WI38 (cell line): ENCODE measurements around the gene INPP4B.

Experiments
- H3K4me3 ChIP-seq: 2 replicates; pipeline ENCODE4 v1.5.1; 2011; ENCODE audit warnings: low read depth, mild to moderate bottlenecking, control low read depth, low read length
- TF ChIP-seq, protein P1 (sequence below): IDR thresholded peaks from 2 replicates; pipeline ENCODE4 v1.5.1; 2012; ENCODE audit warnings: low read depth, mild to moderate bottlenecking, control low read depth, low read length

Gene INPP4B

DNA sequence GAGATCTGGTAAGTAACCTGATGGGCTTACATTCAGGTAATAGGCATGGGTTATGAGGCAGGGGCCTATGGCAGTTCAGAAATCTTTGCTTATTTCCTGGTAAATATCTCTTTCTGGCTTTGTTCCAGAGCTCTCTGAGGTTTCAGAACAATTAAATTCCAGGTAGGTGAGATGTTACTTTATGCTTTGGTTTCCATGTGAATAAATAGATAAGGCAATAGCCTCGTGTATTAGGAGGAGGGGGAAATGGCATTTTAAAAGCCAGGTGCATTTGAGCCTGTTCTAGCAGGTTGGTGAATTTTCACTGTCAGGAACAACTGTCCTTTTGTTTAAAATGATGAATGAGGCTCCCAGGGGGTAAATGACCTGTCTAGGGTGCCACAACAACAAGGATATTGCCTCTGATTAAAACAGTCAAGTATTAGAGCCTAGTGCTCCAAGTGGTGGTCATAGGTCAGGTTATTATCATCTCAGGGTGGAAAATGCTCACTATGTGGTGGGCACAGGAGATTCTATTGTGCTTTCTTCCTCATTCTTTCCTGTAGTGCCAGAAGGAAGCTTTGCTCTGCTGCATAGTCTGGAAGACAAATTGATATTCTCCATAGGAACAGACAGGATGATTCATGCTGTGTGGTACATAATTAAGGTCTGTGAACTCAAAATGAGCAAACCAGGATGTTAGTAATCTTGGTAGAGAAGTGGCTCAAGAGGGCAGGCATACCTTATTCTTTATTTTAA, 296.2 kb downstream of the INPP4B start:
- no peak overlapping the region for H3K4me3 ChIP-seq

GRCh38 chr4:142549248-142549647, 296.9 kb downstream of the INPP4B start:
- TF ChIP-seq, protein P1, sequence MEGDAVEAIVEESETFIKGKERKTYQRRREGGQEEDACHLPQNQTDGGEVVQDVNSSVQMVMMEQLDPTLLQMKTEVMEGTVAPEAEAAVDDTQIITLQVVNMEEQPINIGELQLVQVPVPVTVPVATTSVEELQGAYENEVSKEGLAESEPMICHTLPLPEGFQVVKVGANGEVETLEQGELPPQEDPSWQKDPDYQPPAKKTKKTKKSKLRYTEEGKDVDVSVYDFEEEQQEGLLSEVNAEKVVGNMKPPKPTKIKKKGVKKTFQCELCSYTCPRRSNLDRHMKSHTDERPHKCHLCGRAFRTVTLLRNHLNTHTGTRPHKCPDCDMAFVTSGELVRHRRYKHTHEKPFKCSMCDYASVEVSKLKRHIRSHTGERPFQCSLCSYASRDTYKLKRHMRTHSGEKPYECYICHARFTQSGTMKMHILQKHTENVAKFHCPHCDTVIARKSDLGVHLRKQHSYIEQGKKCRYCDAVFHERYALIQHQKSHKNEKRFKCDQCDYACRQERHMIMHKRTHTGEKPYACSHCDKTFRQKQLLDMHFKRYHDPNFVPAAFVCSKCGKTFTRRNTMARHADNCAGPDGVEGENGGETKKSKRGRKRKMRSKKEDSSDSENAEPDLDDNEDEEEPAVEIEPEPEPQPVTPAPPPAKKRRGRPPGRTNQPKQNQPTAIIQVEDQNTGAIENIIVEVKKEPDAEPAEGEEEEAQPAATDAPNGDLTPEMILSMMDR: no peak
- no peak overlapping the region for H3K4me3 ChIP-seq

More for the DNA sequence above, 296.2 kb downstream of the INPP4B start:
- TF ChIP-seq, protein P1: no peak

GRCh38 chr4:142548491-142548890, 297.6 kb downstream of the INPP4B start:
- TF ChIP-seq, protein P1: no peak
- H3K4me3 ChIP-seq: no peak overlapping the region

DNA sequence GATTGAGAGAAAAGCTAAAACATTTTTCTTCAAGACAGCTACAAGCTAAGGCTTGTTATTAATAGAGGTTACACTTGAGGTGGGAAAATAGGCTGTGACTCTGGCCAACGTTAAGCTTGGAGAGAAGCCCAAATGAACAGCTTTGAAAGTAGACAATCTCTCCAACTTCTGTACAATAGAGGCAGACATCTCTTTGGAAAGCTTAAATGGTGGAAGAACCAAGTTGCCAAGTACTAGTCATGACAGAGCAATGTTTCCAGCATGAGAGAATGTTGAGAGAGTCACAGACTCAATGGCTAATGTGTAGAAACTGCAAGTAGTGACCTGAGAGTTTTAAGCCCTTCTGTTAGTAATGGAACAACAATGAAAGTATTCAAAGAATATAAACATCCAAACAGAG, 298.1 kb downstream of the INPP4B start:
- TF ChIP-seq, protein P1: no peak
- no peak overlapping the region for H3K4me3 ChIP-seq

GRCh38 chr4:142544594-142544993, 301.5 kb downstream of the INPP4B start:
- H3K4me3 ChIP-seq: no peak overlapping the region
- TF ChIP-seq, protein P1: no peak

- no peak overlapping the region for H3K4me3 ChIP-seq
- TF ChIP-seq, protein P1: no peak
Observed at GRCh38 chr4:142544039-142544438, 302.1 kb downstream of the INPP4B start.

DNA sequence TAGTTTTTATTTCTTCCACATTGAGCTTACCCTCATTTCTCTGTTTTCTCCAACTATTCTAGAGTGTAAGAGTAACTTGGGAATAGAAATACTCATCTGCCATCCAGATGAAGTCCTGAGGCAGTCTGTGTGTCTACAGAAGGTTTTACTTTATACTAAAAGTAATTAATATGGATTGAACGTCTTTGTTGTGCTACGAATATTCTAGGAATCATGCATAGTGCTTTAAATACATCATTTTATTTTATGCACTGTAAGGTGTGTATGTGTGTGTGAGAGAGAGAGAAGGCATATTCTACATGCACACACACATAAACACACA, 305.7 kb downstream of the INPP4B start:
- H3K4me3 ChIP-seq: no peak overlapping the region
- TF ChIP-seq, protein P1: no peak
